Prostate gland (tissue), 2 donors: ENCODE measurements around the gene TRPC4. TPM values are rescaled to one million over a fixed set of nuclear protein-coding genes. Genes with fewer than 3 reads are reported as not detected.

Source experiments
- DNase-seq: peaks from one replicate; pipeline ENCODE4 v3.0.0-alpha.2; 2019; ENCODE audit warnings: low spot score
- H3K27ac ChIP-seq, 2 donors: fragments of 200-600 bp; sonication (generic); 2 replicates each; pipeline ENCODE4 v1.5.1; 2017 to 2019
- H3K27me3 ChIP-seq: fragments of 200-600 bp; sonication (generic); replicated peaks from 2 replicates; pipeline ENCODE4 v1.5.1; 2019; ENCODE audit not compliant: insufficient read depth
- H3K36me3 ChIP-seq, 2 donors: fragments of 200-600 bp; sonication (generic); 1 replicate in 1 of 2; 2 replicates in 1 of 2; pipeline versions ENCODE4 v1.5.1 to v1.8.1; 2017 to 2019
- H3K4me1 ChIP-seq: fragments of 200-600 bp; sonication (generic); replicated peaks from 2 replicates; pipeline ENCODE4 v1.5.1; 2019
- H3K4me3 ChIP-seq, 2 donors: fragments of 200-600 bp; sonication (generic); 2 replicates each; pipeline ENCODE4 v1.5.1; 2017 to 2019
- H3K9me3 ChIP-seq: fragments of 200-600 bp; sonication (generic); 2 replicates; pipeline ENCODE4 v1.5.1; 2017
- CTCF ChIP-seq, 4 experiments: fragments of 200-600 bp in 2 of 4; fragments of 450-650 bp in 2 of 4; sonication (generic) in 2 of 4; IDR thresholded peaks; 1 replicate in 3 of 4; 2 replicates in 1 of 4; pipeline ENCODE4 v1.5.1; 2016 to 2019; ENCODE audit warnings: antibody characterized with exemption in 4 of 4, mild to moderate bottlenecking in 2 of 4, moderate library complexity in 2 of 4
- POLR2A ChIP-seq: fragments of 450-650 bp; IDR thresholded peaks from one replicate; pipeline ENCODE4 v1.6.1; 2016; ENCODE audit warnings: antibody characterized with exemption, mild to moderate bottlenecking
- POLR2AphosphoS5 ChIP-seq: sonication (generic); formaldehyde crosslinking; IDR thresholded peaks from one replicate; pipeline ENCODE4 v1.6.1; 2017; ENCODE audit warnings: antibody characterized with exemption
- WGBS: methylation state at CpG from one replicate; pipeline ENCODE4 v1.1.5; 2018; 5-methylcytosine and 5-hydroxymethylcytosine counted together
- intact Hi-C: fragments of 100-400 bp; cut with DNase I; formaldehyde crosslinking; loops from one replicate; pipeline ENCODE4 v1.14.2; 2022
- total RNA-seq, 2 donors: library from RNA; depleted of rRNA; stranded (reverse); fragments of >200 nt; gene quantifications; one replicate each; pipeline ENCODE4 v1.1.0, GENCODE V29; 2016

The TRPC4 gene
- total RNA-seq, 2 donors from 2014 or later: 2.4 to 4.0 TPM

GRCh38 chr13:37910790-37911189 is 41.2 kb upstream of the TRPC4 start:
- intact Hi-C loops: no loop called here
- no peak for DNase-seq
- Histone ChIP-seq H3K36me3 (no peaks in the 10 kb centered on the region), H3K4me3 (no peak overlapping the region), H3K9me3 (no peaks in the 10 kb centered on the region), H3K4me1 (no peaks in the 10 kb centered on the region), H3K27ac (no peak overlapping the region), H3K27me3 (no peaks in the 10 kb centered on the region)
- no peak for TF ChIP-seq CTCF (IDR thresholded peaks at IDR 0.05)
- TF ChIP-seq POLR2AphosphoS5: no peak
- TF ChIP-seq POLR2A: no peak
- WGBS: 42% methylated on average over 1 of the region's 1 CpG

GRCh38 chr13:37906880-37907279 is 37.3 kb upstream of the TRPC4 start:
- Histone ChIP-seq H3K9me3 (no peaks in the 10 kb centered on the region), H3K4me1 (no peaks in the 10 kb centered on the region), H3K27me3 (no peaks in the 10 kb centered on the region), H3K4me3 (no peak overlapping the region), H3K27ac (no peak overlapping the region), H3K36me3 (no peaks in the 10 kb centered on the region)
- 74% methylated on average over 1 of the region's 1 CpG for WGBS
- DNase-seq: no peak
- TF ChIP-seq POLR2A (no peak), CTCF (IDR thresholded peaks at IDR 0.05) (no peak), POLR2AphosphoS5 (no peak)
- intact Hi-C loops: no loop called here

- 80% methylated on average over 2 of the region's 2 CpGs for WGBS
- Histone ChIP-seq H3K27me3 (no peaks in the 10 kb centered on the region), H3K4me3 (no peak overlapping the region), H3K4me1 (no peaks in the 10 kb centered on the region), H3K9me3 (no peaks in the 10 kb centered on the region), H3K36me3 (no peaks in the 10 kb centered on the region), H3K27ac (no peak overlapping the region)
- no peak for DNase-seq
- intact Hi-C loops: no loop called here
- TF ChIP-seq POLR2A (no peak), CTCF (IDR thresholded peaks at IDR 0.05) (no peak), POLR2AphosphoS5 (no peak)
These were observed 36.2 kb upstream of the TRPC4 start for GRCh38 chr13:37905736-37906135.

- intact Hi-C loops: no loop called here
- WGBS: 43% methylated on average over 4 of the region's 4 CpGs
- Histone ChIP-seq H3K4me3 (no peak overlapping the region), H3K27ac (no peak overlapping the region), H3K36me3 (no peaks in the 10 kb centered on the region), H3K9me3 (no peaks in the 10 kb centered on the region), H3K4me1 (no peaks in the 10 kb centered on the region), H3K27me3 (no peaks in the 10 kb centered on the region)
- no peak for TF ChIP-seq POLR2AphosphoS5
- TF ChIP-seq CTCF (IDR thresholded peaks at IDR 0.05): no peak
- no peak for TF ChIP-seq POLR2A
- no peak for DNase-seq
These were observed 30.2 kb upstream of the TRPC4 start for GRCh38 chr13:37899753-37900152.

GRCh38 chr13:37893321-37893720 is 23.7 kb upstream of the TRPC4 start:
- no peak overlapping the region for H3K4me3 ChIP-seq
- TF ChIP-seq POLR2AphosphoS5 (no peak), CTCF (IDR thresholded peaks at IDR 0.05) (no peak), POLR2A (no peak)
- no peaks in the 10 kb centered on the region for H3K9me3 ChIP-seq
- no peaks in the 10 kb centered on the region for H3K4me1 ChIP-seq
- no peak for DNase-seq
- no peak overlapping the region for H3K27ac ChIP-seq
- no peaks in the 10 kb centered on the region for H3K36me3 ChIP-seq
- intact Hi-C loops: no loop called here
- no peaks in the 10 kb centered on the region for H3K27me3 ChIP-seq
